Esophagus muscularis mucosa (tissue), 4 donors: ENCODE results near the gene ZNF438. TPM values are rescaled to one million over a fixed set of nuclear protein-coding genes. Genes with fewer than 3 reads are reported as not detected.

ENCODE experiments used
- DNase-seq: peaks from one replicate; pipeline ENCODE4 v3.0.0-alpha.2; 2017; ENCODE audit errors: extremely low spot score
- H3K27ac ChIP-seq, 4 donors: fragments of 200-600 bp; sonication (generic); replicated peaks in 1 of 4; 1 replicate in 3 of 4; 2 replicates in 1 of 4; pipeline ENCODE4 v1.5.1; 2016 to 2019; ENCODE audit warnings: mild to moderate bottlenecking in 1 of 4
- H3K27me3 ChIP-seq, 4 donors: fragments of 200-600 bp; sonication (generic); one replicate each; pipeline versions ENCODE4 v1.5.1 to v1.6.0; 2016 to 2019
- H3K36me3 ChIP-seq, 4 donors: fragments of 200-600 bp; sonication (generic); one replicate each; pipeline ENCODE4 v1.5.1; 2016 to 2019
- H3K4me1 ChIP-seq, 4 donors: fragments of 200-600 bp; sonication (generic); one replicate each; pipeline ENCODE4 v1.5.1; 2016 to 2019
- H3K4me3 ChIP-seq, 4 donors: fragments of 200-600 bp; sonication (generic); 1 replicate in 2 of 4; 2 replicates in 2 of 4; pipeline ENCODE4 v1.5.1; 2016 to 2019; ENCODE audit warnings: mild to moderate bottlenecking in 4 of 4, moderate library complexity in 1 of 4
- H3K9me3 ChIP-seq, 4 donors: fragments of 200-600 bp; sonication (generic); 1 replicate in 3 of 4; 2 replicates in 1 of 4; pipeline ENCODE4 v1.5.1; 2016 to 2019
- CTCF ChIP-seq, 3 experiments: fragments of 200-600 bp in 2 of 3; fragments of 450-650 bp in 1 of 3; sonication (generic) in 2 of 3; IDR thresholded peaks; one replicate each; pipeline ENCODE4 v1.5.1; 2017 to 2019; ENCODE audit warnings: antibody characterized with exemption in 3 of 3, mild to moderate bottlenecking in 2 of 3, moderate library complexity in 1 of 3
- EP300 ChIP-seq: sonication (generic); formaldehyde crosslinking; IDR thresholded peaks from one replicate; pipeline ENCODE4 v1.6.1; 2017; ENCODE audit warnings: antibody characterized with exemption
- POLR2A ChIP-seq: fragments of 450-650 bp; IDR thresholded peaks from one replicate; pipeline ENCODE4 v1.6.1; 2017; ENCODE audit warnings: antibody characterized with exemption, moderate library complexity, mild to moderate bottlenecking, low read depth
- POLR2AphosphoS5 ChIP-seq, 2 donors: sonication (generic); formaldehyde crosslinking; IDR thresholded peaks; one replicate each; pipeline ENCODE4 v1.6.1; 2017; ENCODE audit warnings: antibody characterized with exemption in 2 of 2
- WGBS: methylation state at CpG from one replicate; pipeline ENCODE4 v1.1.5; 2018; 5-methylcytosine and 5-hydroxymethylcytosine counted together
- intact Hi-C: fragments of 100-400 bp; cut with DNase I; formaldehyde crosslinking; loops from one replicate; pipeline ENCODE4 v1.15.1; 2023
- total RNA-seq, 4 donors: library from RNA; depleted of rRNA; stranded (reverse); fragments of >200 nt; gene quantifications; one replicate each; pipeline versions ENCODE4 v1.1.0 to v1.2.1, GENCODE V29; 2016

The ZNF438 gene
- total RNA-seq, 4 donors from 2014 or later: 11.0 to 11.6 (median 11.3) TPM

DNA sequence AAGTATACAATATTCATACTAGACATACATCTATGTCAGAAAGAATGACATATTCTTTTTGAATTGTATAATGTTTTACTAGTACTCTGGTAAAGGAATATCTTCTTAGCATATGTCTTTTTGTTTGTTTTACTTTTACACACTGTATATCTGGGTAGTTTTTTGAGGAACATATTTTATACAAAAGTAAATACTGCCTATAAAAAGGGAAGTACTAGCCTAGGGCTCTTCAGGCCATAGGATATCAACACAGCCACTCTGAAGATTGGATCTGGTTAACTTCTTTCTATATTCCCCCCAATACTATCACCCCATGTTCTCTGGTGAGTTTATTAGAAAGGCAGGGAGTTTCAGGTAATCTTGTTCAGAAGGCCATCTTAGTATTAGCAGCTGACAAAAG, 134.6 kb downstream of the ZNF438 start:
- Histone ChIP-seq H3K9me3 (no peaks in the 10 kb centered on the region), H3K36me3 (peaks cover 5 to 17% (median 10%) of the 10 kb centered on the region in 4 donors), H3K27me3 (no peaks in the 10 kb centered on the region), H3K27ac (no peak overlapping the region), H3K4me1 (no peaks in the 10 kb centered on the region), H3K4me3 (no peak overlapping the region)
- TF ChIP-seq POLR2A (no peak), CTCF (IDR thresholded peaks at IDR 0.05) (no peak), POLR2AphosphoS5 (IDR thresholded peaks at IDR 0.05) (no peak), EP300 (no peak)
- intact Hi-C loops: no loop called here
- no peak for DNase-seq

GRCh38 chr10:30894221-30894620, 137.4 kb downstream of the ZNF438 start:
- H3K36me3 ChIP-seq: no peaks in the 10 kb centered on the region
- no peaks in the 10 kb centered on the region for H3K4me1 ChIP-seq
- TF ChIP-seq POLR2AphosphoS5 (IDR thresholded peaks at IDR 0.05) (no peak), POLR2A (no peak)
- no peak overlapping the region for H3K27ac ChIP-seq
- no peaks in the 10 kb centered on the region for H3K27me3 ChIP-seq
- no peaks in the 10 kb centered on the region for H3K9me3 ChIP-seq
- DNase-seq: no peak
- no peak overlapping the region for H3K4me3 ChIP-seq
- 81% methylated on average over 5 of the region's 5 CpGs for WGBS
- intact Hi-C loops: no loop called here

DNA sequence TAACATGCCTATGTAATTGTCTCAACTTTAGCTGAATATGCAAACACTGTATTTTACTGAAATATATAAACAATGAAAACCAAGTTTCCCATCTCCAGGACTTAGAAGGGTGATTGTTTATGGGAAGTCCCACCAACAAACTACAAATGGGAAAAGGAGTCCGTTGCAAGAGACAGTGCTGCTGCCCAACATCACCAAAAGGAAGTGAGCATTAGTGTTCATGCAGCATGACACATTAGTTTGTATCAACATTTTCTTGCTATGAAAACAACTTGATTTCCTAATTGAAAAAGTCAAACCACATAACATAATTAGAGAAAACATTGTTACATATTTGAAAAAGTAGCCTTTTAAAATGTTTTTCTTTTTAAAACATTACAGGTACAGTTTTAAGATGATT, 138.5 kb downstream of the ZNF438 start:
- H3K36me3 ChIP-seq: no peaks in the 10 kb centered on the region
- TF ChIP-seq POLR2A: no peak
- no peak for TF ChIP-seq POLR2AphosphoS5 (IDR thresholded peaks at IDR 0.05)
- TF ChIP-seq EP300: no peak
- TF ChIP-seq CTCF (IDR thresholded peaks at IDR 0.05): no peak
- H3K27ac ChIP-seq: no peak overlapping the region
- no peaks in the 10 kb centered on the region for H3K27me3 ChIP-seq
- intact Hi-C loops: no loop called here
- DNase-seq: no peak
- no peak overlapping the region for H3K4me3 ChIP-seq
- H3K4me1 ChIP-seq: no peaks in the 10 kb centered on the region
- 75% methylated on average over 1 of the region's 1 CpG for WGBS
- no peaks in the 10 kb centered on the region for H3K9me3 ChIP-seq

GRCh38 chr10:30887839-30888238, 143.8 kb downstream of the ZNF438 start:
- 100% methylated on average over 1 of the region's 1 CpG for WGBS
- H3K9me3 ChIP-seq: no peaks in the 10 kb centered on the region
- no peaks in the 10 kb centered on the region for H3K4me1 ChIP-seq
- H3K4me3 ChIP-seq: no peak overlapping the region
- intact Hi-C loops: no loop called here
- TF ChIP-seq EP300: no peak
- TF ChIP-seq POLR2A: no peak
- no peak for TF ChIP-seq POLR2AphosphoS5 (IDR thresholded peaks at IDR 0.05)
- TF ChIP-seq CTCF (IDR thresholded peaks at IDR 0.05): no peak
- DNase-seq: no peak
- no peaks in the 10 kb centered on the region for H3K27me3 ChIP-seq
- no peaks in the 10 kb centered on the region for H3K36me3 ChIP-seq
- H3K27ac ChIP-seq: no peak overlapping the region

- H3K36me3 ChIP-seq: no peaks in the 10 kb centered on the region
- H3K9me3 ChIP-seq: no peaks in the 10 kb centered on the region
- no peaks in the 10 kb centered on the region for H3K27me3 ChIP-seq
- TF ChIP-seq POLR2A: no peak
- TF ChIP-seq POLR2AphosphoS5 (IDR thresholded peaks at IDR 0.05): no peak
- no peak for TF ChIP-seq EP300
- no peak for TF ChIP-seq CTCF (IDR thresholded peaks at IDR 0.05)
- intact Hi-C loops: no loop called here
- H3K4me1 ChIP-seq: no peaks in the 10 kb centered on the region
- no peak overlapping the region for H3K27ac ChIP-seq
- no peak overlapping the region for H3K4me3 ChIP-seq
- DNase-seq: no peak
Observed at GRCh38 chr10:30885423-30885822, 146.2 kb downstream of the ZNF438 start.
